ENCODE measurements around the gene ACOX3. TPM values are rescaled to one million over a fixed set of nuclear protein-coding genes. Genes with fewer than 3 reads are reported as not detected.
"Not testable (repeated sequence)": the region's sequence is repeated elsewhere in the genome, so short reads cannot be mapped to it uniquely, and the experiment has no call there.

ACOX3 gene
- total RNA-seq, 1 donor from 2014 or later, result 44.1 TPM

- peak; percentile 97 for DNase-seq (ENCODE audit: low spot score)
- Mint-ChIP-seq H3K27me3 (ENCODE audit: unreplicated experiment) (peaks cover 8% of the 10 kb centered on the region), H3K27ac (ENCODE audit: unreplicated experiment) (peak overlapping the region; percentile 81), H3K36me3 (ENCODE audit: low read depth, unreplicated experiment) (peaks cover 4% of the 10 kb centered on the region), H3K9me3 (ENCODE audit: unreplicated experiment) (no peaks in the 10 kb centered on the region), H3K4me3 (ENCODE audit: unreplicated experiment) (peak overlapping the region; percentile 86), H3K4me1 (ENCODE audit: unreplicated experiment) (peaks cover 31% of the 10 kb centered on the region)
- peak; percentile 53 for TF ChIP-seq CTCF (IDR thresholded peaks at IDR 0.05; ENCODE audit: unreplicated experiment)
These were observed 12.0 kb downstream of the ACOX3 start for GRCh38 chr4:8428288-8429097.

GRCh38 chr4:8427761-8428287, 12.7 kb downstream of the ACOX3 start:
- no peak for DNase-seq (ENCODE audit: low spot score)
- Mint-ChIP-seq H3K9me3 (ENCODE audit: unreplicated experiment) (no peaks in the 10 kb centered on the region), H3K27me3 (ENCODE audit: unreplicated experiment) (peaks cover 5% of the 10 kb centered on the region), H3K27ac (ENCODE audit: unreplicated experiment) (no peak overlapping the region), H3K4me1 (ENCODE audit: unreplicated experiment) (peaks cover 28% of the 10 kb centered on the region), H3K36me3 (ENCODE audit: low read depth, unreplicated experiment) (peaks cover 4% of the 10 kb centered on the region), H3K4me3 (ENCODE audit: unreplicated experiment) (peak overlapping the region; percentile 86)
- no peak for TF ChIP-seq CTCF (IDR thresholded peaks at IDR 0.05; ENCODE audit: unreplicated experiment)

GRCh38 chr4:8427262-8427661, 13.3 kb downstream of the ACOX3 start:
- no peak for DNase-seq (ENCODE audit: low spot score)
- H3K27me3 Mint-ChIP-seq (ENCODE audit: unreplicated experiment), result peaks cover 5% of the 10 kb centered on the region
- peak overlapping the region; percentile 78 for H3K4me3 Mint-ChIP-seq (ENCODE audit: unreplicated experiment)
- H3K27ac Mint-ChIP-seq (ENCODE audit: unreplicated experiment), result peak overlapping the region; percentile 26
- TF ChIP-seq CTCF (IDR thresholded peaks at IDR 0.05; ENCODE audit: unreplicated experiment), result no peak
- H3K36me3 Mint-ChIP-seq (ENCODE audit: low read depth, unreplicated experiment), result peaks cover 4% of the 10 kb centered on the region
- H3K9me3 Mint-ChIP-seq (ENCODE audit: unreplicated experiment), result no peaks in the 10 kb centered on the region
- peaks cover 28% of the 10 kb centered on the region for H3K4me1 Mint-ChIP-seq (ENCODE audit: unreplicated experiment)

GRCh38 chr4:8422786-8423185, 17.7 kb downstream of the ACOX3 start:
- Mint-ChIP-seq H3K36me3 (ENCODE audit: low read depth, unreplicated experiment) (peaks cover 4% of the 10 kb centered on the region), H3K4me3 (ENCODE audit: unreplicated experiment) (no peak overlapping the region)
- no peak for TF ChIP-seq CTCF (IDR thresholded peaks at IDR 0.05; ENCODE audit: unreplicated experiment)

GRCh38 chr4:8422327-8422726, 18.2 kb downstream of the ACOX3 start:
- Mint-ChIP-seq H3K27me3 (ENCODE audit: unreplicated experiment) (peaks cover 2% of the 10 kb centered on the region), H3K9me3 (ENCODE audit: unreplicated experiment) (no peaks in the 10 kb centered on the region), H3K4me3 (ENCODE audit: unreplicated experiment) (no peak overlapping the region), H3K4me1 (ENCODE audit: unreplicated experiment) (peaks cover 18% of the 10 kb centered on the region), H3K36me3 (ENCODE audit: low read depth, unreplicated experiment) (peaks cover 4% of the 10 kb centered on the region), H3K27ac (ENCODE audit: unreplicated experiment) (no peak overlapping the region)
- DNase-seq (ENCODE audit: low spot score), result no peak
- no peak for TF ChIP-seq CTCF (IDR thresholded peaks at IDR 0.05; ENCODE audit: unreplicated experiment)

More at GRCh38 chr4:8422786-8423185, 17.7 kb downstream of the ACOX3 start:
- Mint-ChIP-seq H3K27ac (ENCODE audit: unreplicated experiment) (no peak overlapping the region), H3K9me3 (ENCODE audit: unreplicated experiment) (no peaks in the 10 kb centered on the region), H3K4me1 (ENCODE audit: unreplicated experiment) (peaks cover 20% of the 10 kb centered on the region), H3K27me3 (ENCODE audit: unreplicated experiment) (peaks cover 2% of the 10 kb centered on the region)
- DNase-seq (ENCODE audit: low spot score), result no peak

- not testable (repeated sequence) for H3K36me3 Mint-ChIP-seq (ENCODE audit: low read depth, unreplicated experiment); DNase-seq (ENCODE audit: low spot score); H3K27me3 Mint-ChIP-seq (ENCODE audit: unreplicated experiment); H3K27ac Mint-ChIP-seq (ENCODE audit: unreplicated experiment); H3K4me3 Mint-ChIP-seq (ENCODE audit: unreplicated experiment); H3K9me3 Mint-ChIP-seq (ENCODE audit: unreplicated experiment); H3K4me1 Mint-ChIP-seq (ENCODE audit: unreplicated experiment)
These were observed 20.4 kb downstream of the ACOX3 start for GRCh38 chr4:8420151-8420550.
